Activated CD4-positive, alpha-beta T cell treated with anti-CD3 and anti-CD28 coated beads, Interleukin-2, amount 10 ng/mL, durations not matched to agents 7 days and 5 days (primary cell): ENCODE measurements around the gene GABRE. TPM values are rescaled to one million over a fixed set of nuclear protein-coding genes. Genes with fewer than 3 reads are reported as not detected.

Source experiments
- microRNA-seq: library from miRNA; unstranded; fragments of <30 nt; microRNA quantifications from one replicate; pipeline ENCODE4 v1.2.0, GENCODE V29; 2021; ENCODE audit warnings: borderline microRNAs expressed, borderline replicate concordance
- total RNA-seq, 2 experiments: library from RNA; stranded (reverse); gene quantifications; one replicate each; pipeline ENCODE4 v1.2.3, GENCODE V29; 2021

The GABRE gene
- total RNA-seq, 2 experiments from 2014 or later: not detected

Small RNAs within 50 kb of the gene (microRNA-seq; reads per million reads assigned to microRNA genes)
- gene MIR224 (not detected), gene MIR452 (not detected)

Other genes starting within 250 kb of the GABRE start
- not detected for gene CNGA2, start 239.9 kb downstream of the GABRE start, total RNA-seq
- not detected for gene MAGEA4, start 61.8 kb downstream of the GABRE start, total RNA-seq
- gene MAGEA10, start 163.9 kb upstream of the GABRE start, total RNA-seq: not detected